ENCODE measurements around the gene UGT1A6. TPM values are rescaled to one million over a fixed set of nuclear protein-coding genes. Genes with fewer than 3 reads are reported as not detected.

Gene UGT1A6
- total and polyA plus RNA-seq, 2 donors (not counting 3 experiments of a cell fraction or from before 2014, with no cell fraction given): not detected

DNA sequence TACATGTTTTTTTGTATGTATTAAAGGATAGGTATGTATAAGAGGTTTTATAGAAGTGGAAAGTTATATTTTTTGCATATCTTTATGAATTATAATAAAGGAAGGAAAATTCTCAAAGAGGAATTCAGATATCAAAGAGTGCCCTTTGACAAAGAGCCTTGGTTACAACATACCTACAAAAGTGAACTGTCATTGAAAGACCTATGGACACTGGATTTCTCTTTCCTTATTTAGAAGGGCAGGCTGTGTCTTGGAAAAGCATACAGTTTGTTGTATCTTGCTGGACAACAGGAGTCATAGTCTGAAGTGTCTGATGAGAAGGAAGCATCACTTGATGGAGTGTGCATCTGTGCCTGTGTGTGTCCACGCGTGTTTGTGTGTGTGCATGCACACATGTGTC lies 41.3 kb upstream of the UGT1A6 start:
- Histone ChIP-seq H2AFZ (ENCODE audit: low read depth, low read length) (no peak overlapping the region), H4K20me1 (replicated peaks; ENCODE audit: control insufficient read depth, extremely low read depth, insufficient read depth, low read length) (no peaks in the 10 kb centered on the region), H3K9ac (replicated peaks; ENCODE audit: extremely low read depth, insufficient read depth, low read length) (no peak overlapping the region), H3K9me1 (replicated peaks; ENCODE audit: control insufficient read depth, extremely low read depth, insufficient read depth, low read length) (no peaks in the 10 kb centered on the region), H3K9me3 (replicated peaks; ENCODE audit: control insufficient read depth, insufficient read depth, low read length) (no peaks in the 10 kb centered on the region), H3K4me2 (ENCODE audit: insufficient read depth, low read length) (no peak overlapping the region), H3K79me2 (ENCODE audit: control insufficient read depth, insufficient read depth, low read length) (no peaks in the 10 kb centered on the region), H3K4me1 (ENCODE audit: control insufficient read depth, extremely low read depth, insufficient read depth, low read length) (no peaks in the 10 kb centered on the region), H3K27me3 (ENCODE audit: control insufficient read depth in 2 of 2, insufficient read depth in 2 of 2, low read length in 2 of 2) (no peaks in the 10 kb centered on the region), H3K4me3 (replicated peaks in 1 of 3; ENCODE audit: insufficient read depth in 1 of 3, low read depth in 1 of 3, low read length in 3 of 3) (no peak overlapping the region), H3K36me3 (ENCODE audit: control insufficient read depth in 2 of 2, extremely low read depth in 1 of 2, insufficient read depth in 2 of 2, low read length in 2 of 2) (no peaks in the 10 kb centered on the region), H3K27ac (ENCODE audit: insufficient read depth, low read depth, low read length) (no peak overlapping the region)
- TF ChIP-seq JUN (IDR thresholded peaks at IDR 0.05; ENCODE audit: borderline replicate concordance, insufficient read depth, insufficient read length, low read depth) (no peak), GATA2 (IDR thresholded peaks at IDR 0.05; ENCODE audit: insufficient read depth, insufficient read length, low read depth, low read length) (no peak), POLR2A (IDR thresholded peaks at IDR 0.05; ENCODE audit: low read depth, low read length) (no peak), FOS (IDR thresholded peaks at IDR 0.05; ENCODE audit: borderline replicate concordance, insufficient read depth, low read length) (no peak), POLR2AphosphoS5 (IDR thresholded peaks at IDR 0.05; ENCODE audit: insufficient read depth, low read depth, low read length) (no peak), EZH2 (IDR thresholded peaks at IDR 0.05; ENCODE audit: borderline replicate concordance, low read depth, low read length, severe bottlenecking) (no peak)
- TF ChIP-seq, protein P1, sequence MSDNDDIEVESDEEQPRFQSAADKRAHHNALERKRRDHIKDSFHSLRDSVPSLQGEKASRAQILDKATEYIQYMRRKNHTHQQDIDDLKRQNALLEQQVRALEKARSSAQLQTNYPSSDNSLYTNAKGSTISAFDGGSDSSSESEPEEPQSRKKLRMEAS (IDR thresholded peaks at IDR 0.05; ENCODE audit: insufficient read depth, insufficient read length): no peak
- TF ChIP-seq, protein P2, sequence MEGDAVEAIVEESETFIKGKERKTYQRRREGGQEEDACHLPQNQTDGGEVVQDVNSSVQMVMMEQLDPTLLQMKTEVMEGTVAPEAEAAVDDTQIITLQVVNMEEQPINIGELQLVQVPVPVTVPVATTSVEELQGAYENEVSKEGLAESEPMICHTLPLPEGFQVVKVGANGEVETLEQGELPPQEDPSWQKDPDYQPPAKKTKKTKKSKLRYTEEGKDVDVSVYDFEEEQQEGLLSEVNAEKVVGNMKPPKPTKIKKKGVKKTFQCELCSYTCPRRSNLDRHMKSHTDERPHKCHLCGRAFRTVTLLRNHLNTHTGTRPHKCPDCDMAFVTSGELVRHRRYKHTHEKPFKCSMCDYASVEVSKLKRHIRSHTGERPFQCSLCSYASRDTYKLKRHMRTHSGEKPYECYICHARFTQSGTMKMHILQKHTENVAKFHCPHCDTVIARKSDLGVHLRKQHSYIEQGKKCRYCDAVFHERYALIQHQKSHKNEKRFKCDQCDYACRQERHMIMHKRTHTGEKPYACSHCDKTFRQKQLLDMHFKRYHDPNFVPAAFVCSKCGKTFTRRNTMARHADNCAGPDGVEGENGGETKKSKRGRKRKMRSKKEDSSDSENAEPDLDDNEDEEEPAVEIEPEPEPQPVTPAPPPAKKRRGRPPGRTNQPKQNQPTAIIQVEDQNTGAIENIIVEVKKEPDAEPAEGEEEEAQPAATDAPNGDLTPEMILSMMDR (IDR thresholded peaks at IDR 0.05; ENCODE audit: extremely low read depth in 1 of 2, insufficient read depth in 1 of 2, low read depth in 1 of 2, low read length in 2 of 2): no peak
- BruUV-seq (replicated peaks): no TSS peak
- no peak for DNase-seq (ENCODE audit: low read depth, low spot score)
- dilution Hi-C loops (cut with MboI; ENCODE audit: extremely low pct_ligation_motif_present, low sequenced_read_pairs) (no loop called here), intact Hi-C loops (cut with micrococcal nuclease) (no loop called here)
- no peak for FAIRE-seq
- POLR2A ChIA-PET: no interaction called here
- CTCF ChIA-PET: no interaction called here
